SK-N-SH (cell line): Measurements from ENCODE around the gene LRRC49. TPM values are rescaled to one million over a fixed set of nuclear protein-coding genes. Genes with fewer than 3 reads are reported as not detected.

Source experiments
- CTCF ChIA-PET: fragments of 300-600, 350-600 bp; formaldehyde crosslinking; extraction: SDS; loops from one replicate; lab custom pipeline; 2021; lab: Yijun Ruan, JAX
- POLR2A ChIA-PET: fragments of 350-600 bp; sonication (Branson Sonifier 250); formaldehyde crosslinking; extraction: SDS; loops from one replicate; lab custom pipeline; 2020; ENCODE audit warnings: antibody characterized with exemption, inconsistent platforms; lab: Yijun Ruan, JAX
- DNase-seq: peaks from one replicate; pipeline ENCODE4 v3.0.0; 2012
- H2AFZ ChIP-seq: fragments of 200-600 bp; sonication (generic); 2 replicates; pipeline ENCODE4 v1.8.1; 2016; ENCODE audit warnings: antibody characterized with exemption, mild to moderate bottlenecking, low read depth
- H3F3A ChIP-seq: fragments of 200-600 bp; sonication (generic); replicated peaks from 2 replicates; pipeline ENCODE3; 2016; ENCODE audit warnings: antibody characterized with exemption, mild to moderate bottlenecking; ENCODE audit not compliant: insufficient read depth
- H3K27ac ChIP-seq, 2 experiments: fragments of 200-500 bp in 1 of 2; fragments of 200-600 bp in 1 of 2; sonication (Bioruptor generic) in 1 of 2; sonication (generic), shearing (Covaris generic) in 1 of 2; 2 replicates each; pipeline versions ENCODE4 v1.5.1 to v1.6.1; 2014 to 2016; ENCODE audit warnings: low read depth in 2 of 2, inconsistent platforms in 1 of 2, low read length in 1 of 2, mild to moderate bottlenecking in 1 of 2, mixed read lengths in 1 of 2
- H3K27me3 ChIP-seq: fragments of 200-600 bp; sonication (generic), shearing (Covaris generic); 2 replicates; pipeline ENCODE4 v1.6.1; 2016; ENCODE audit warnings: mixed run types; ENCODE audit not compliant: insufficient read depth
- H3K36me3 ChIP-seq, 2 experiments: fragments of 200-500 bp in 1 of 2; fragments of 200-600 bp in 1 of 2; sonication (Bioruptor generic) in 1 of 2; sonication (generic) in 1 of 2; replicated peaks in 1 of 2; 2 replicates each; pipeline versions ENCODE3 to v1.5.1; 2014 to 2016; ENCODE audit warnings: low read length in 1 of 2, mild to moderate bottlenecking in 1 of 2; ENCODE audit not compliant: insufficient read depth in 2 of 2, control insufficient read depth in 1 of 2
- H3K4me1 ChIP-seq, 2 experiments: fragments of 200-500 bp in 1 of 2; fragments of 200-600 bp in 1 of 2; sonication (Bioruptor generic) in 1 of 2; sonication (generic), shearing (Covaris generic) in 1 of 2; 2 replicates each; pipeline versions ENCODE4 v1.5.1 to v1.6.1; 2014 to 2016; ENCODE audit warnings: low read depth in 1 of 2, low read length in 1 of 2, mixed run types in 1 of 2; ENCODE audit not compliant: insufficient read depth in 2 of 2, control insufficient read depth in 1 of 2
- H3K4me2 ChIP-seq: fragments of 200-600 bp; sonication (generic), shearing (Covaris generic); 2 replicates; pipeline ENCODE4 v1.6.1; 2017; ENCODE audit warnings: mixed run types
- H3K4me3 ChIP-seq, 2 experiments: fragments of 200-500 bp in 1 of 2; fragments of 200-600 bp in 1 of 2; sonication (Bioruptor generic) in 1 of 2; sonication (generic), shearing (Covaris generic) in 1 of 2; 2 replicates each; pipeline versions ENCODE4 v1.5.1 to v1.8.1; 2014 to 2016; ENCODE audit warnings: low read depth in 2 of 2, inconsistent platforms in 1 of 2, low read length in 1 of 2, mild to moderate bottlenecking in 1 of 2, mixed read lengths in 1 of 2, moderate library complexity in 1 of 2
- H3K79me2 ChIP-seq: fragments of 200-600 bp; sonication (generic); 2 replicates; pipeline ENCODE4 v1.8.1; 2017; ENCODE audit warnings: mild to moderate bottlenecking; ENCODE audit not compliant: insufficient read depth
- H3K9ac ChIP-seq: fragments of 200-600 bp; sonication (generic); 2 replicates; pipeline ENCODE4 v1.6.1; 2017; ENCODE audit warnings: mixed run types
- H3K9me2 ChIP-seq: fragments of 200-600 bp; sonication (generic); 2 replicates; pipeline ENCODE4 v1.6.1; 2017; ENCODE audit warnings: mixed run types
- H3K9me3 ChIP-seq: fragments of 200-600 bp; sonication (generic); 2 replicates; pipeline ENCODE4 v1.6.1; 2017; ENCODE audit warnings: mixed run types, mild to moderate bottlenecking, moderate library complexity
- H4K20me1 ChIP-seq: fragments of 200-600 bp; sonication (generic); 2 replicates; pipeline ENCODE4 v1.6.1; 2017; ENCODE audit warnings: mild to moderate bottlenecking, mixed run types; ENCODE audit not compliant: insufficient read depth
- CHD2 ChIP-seq: fragments of 150-350 bp; IDR thresholded peaks from 2 replicates; pipeline ENCODE4 v1.6.1; 2018; ENCODE audit warnings: low read length; ENCODE audit not compliant: partially characterized antibody
- ELF1 ChIP-seq: IDR thresholded peaks from 2 replicates; pipeline ENCODE4 v1.4.0; 2012
- FOXM1 ChIP-seq: IDR thresholded peaks from 2 replicates; pipeline ENCODE4 v1.4.0; 2012; ENCODE audit warnings: low read depth, mild to moderate bottlenecking
- GATA2 ChIP-seq: sonication (generic); formaldehyde crosslinking; IDR thresholded peaks from 2 replicates; pipeline ENCODE4 v1.5.0; 2020; ENCODE audit warnings: mild to moderate bottlenecking, missing genetic modification reagents
- JUND ChIP-seq: IDR thresholded peaks from 2 replicates; pipeline ENCODE4 v1.4.0; 2012
- MXI1 ChIP-seq: IDR thresholded peaks from 2 replicates; pipeline ENCODE4 v1.6.1; 2012; ENCODE audit warnings: mild to moderate bottlenecking, low read depth, low read length, improper control_type of control experiment
- NRF1 ChIP-seq: IDR thresholded peaks from 2 replicates; pipeline ENCODE4 v1.6.1; 2012; ENCODE audit warnings: low read depth, mild to moderate bottlenecking, low read length
- RCOR1 ChIP-seq: fragments of 150-350 bp; IDR thresholded peaks from 2 replicates; pipeline ENCODE4 v1.6.1; 2017; ENCODE audit warnings: antibody characterized with exemption, low read length
- REST ChIP-seq: IDR thresholded peaks from 2 replicates; pipeline ENCODE4 v1.6.1; 2012; ENCODE audit warnings: mild to moderate bottlenecking, low read depth, low read length, moderate library complexity
- SIN3A ChIP-seq: IDR thresholded peaks from 2 replicates; pipeline ENCODE4 v1.6.1; 2012; ENCODE audit warnings: low read depth, mild to moderate bottlenecking, low read length, moderate library complexity, borderline replicate concordance
- TAF1 ChIP-seq: IDR thresholded peaks from 2 replicates; pipeline ENCODE4 v1.6.1; 2012; ENCODE audit warnings: low read depth, mild to moderate bottlenecking, low read length, moderate library complexity, borderline replicate concordance
- TCF12 ChIP-seq: IDR thresholded peaks from 2 replicates; pipeline ENCODE4 v1.4.0; 2012
- YY1 ChIP-seq: IDR thresholded peaks from 2 replicates; pipeline ENCODE4 v1.4.0; 2012; ENCODE audit warnings: low read depth, mild to moderate bottlenecking
- WGBS: methylation state at CpG from one replicate; pipeline ENCODE4 v1.1.6; 2017; ENCODE audit warnings: low lambda C conversion rate; 5-methylcytosine and 5-hydroxymethylcytosine counted together
- polyA plus RNA-seq, 3 experiments: library from polyadenylated mRNA; depleted of rRNA; stranded (reverse); fragments of >200 nt; gene quantifications; 2 replicates each; pipeline ENCODE4 v1.2.3, GENCODE V29; 2012
- TF ChIP-seq, protein P1 (sequence below): IDR thresholded peaks from 2 replicates; pipeline ENCODE4 v1.4.0; 2012; ENCODE audit warnings: low read depth
- TF ChIP-seq, protein P2 (sequence below): fragments of 150-350 bp; IDR thresholded peaks from 2 replicates; pipeline ENCODE4 v1.6.1; 2016; ENCODE audit warnings: mild to moderate bottlenecking, low read depth, low read length
- TF ChIP-seq, protein P3 (sequence below): fragments of 200-600 bp; sonication (generic); IDR thresholded peaks from 2 replicates; pipeline ENCODE4 v1.6.1; 2017; ENCODE audit warnings: antibody characterized with exemption, mild to moderate bottlenecking, moderate library complexity

The LRRC49 gene
- polyA plus RNA-seq, 1 of the 3 experiments (the other 2 are of a cell fraction), result 7.2 TPM

DNA sequence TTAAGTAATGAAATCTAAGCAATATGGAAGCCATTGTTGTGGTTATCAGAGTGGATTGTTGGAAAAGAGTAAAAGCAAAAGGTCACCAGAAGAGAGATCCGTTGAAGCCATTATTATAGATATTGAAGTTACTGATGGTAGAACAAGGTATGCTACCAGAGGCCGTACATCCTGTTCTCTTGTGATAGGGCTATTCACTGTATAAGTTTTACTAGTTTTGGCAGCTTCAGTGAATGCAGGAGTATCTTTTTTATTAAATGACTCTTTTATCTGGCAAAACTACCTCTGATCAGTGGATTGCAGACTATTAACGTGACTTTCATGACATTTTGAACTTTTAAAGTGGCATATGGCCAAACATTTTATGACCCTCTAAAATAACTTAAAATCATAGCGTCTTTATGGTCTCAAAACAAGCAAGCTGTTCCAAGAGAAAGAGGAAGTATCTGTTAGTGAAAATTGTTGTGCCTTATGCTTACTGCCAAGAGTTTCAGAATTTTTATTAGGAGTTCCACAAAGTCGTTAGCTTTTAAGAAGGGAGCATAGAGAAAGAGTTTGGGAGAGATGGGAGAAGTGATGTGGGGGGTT, 102.9 kb downstream of the LRRC49 start:
- peaks cover 5 to 44% of the 10 kb centered on the region in 2 experiments for H3K36me3 ChIP-seq
- no peaks in the 10 kb centered on the region for H4K20me1 ChIP-seq
- H3K79me2 ChIP-seq, result no peaks in the 10 kb centered on the region
- POLR2A ChIA-PET, result no interaction called here
- no peak overlapping the region for H3K9ac ChIP-seq
- H3K9me2 ChIP-seq, result no peaks in the 10 kb centered on the region
- H2AFZ ChIP-seq, result no peak overlapping the region
- no peaks in the 10 kb centered on the region for H3K4me1 ChIP-seq
- no peak overlapping the region for H3K4me2 ChIP-seq
- CTCF ChIA-PET, result no interaction called here
- no peak overlapping the region for H3K4me3 ChIP-seq
- H3K9me3 ChIP-seq, result peaks cover 19% of the 10 kb centered on the region; the same call in 1 of the 2 replicates
- H3K27me3 ChIP-seq, result no peaks in the 10 kb centered on the region
- no peak for DNase-seq
- peaks cover 6% of the 10 kb centered on the region for H3F3A ChIP-seq
- no peak for TF ChIP-seq NRF1
- TF ChIP-seq TAF1, result no peak
- no peak for TF ChIP-seq ELF1
- TF ChIP-seq RCOR1, result no peak
- TF ChIP-seq, protein P1, sequence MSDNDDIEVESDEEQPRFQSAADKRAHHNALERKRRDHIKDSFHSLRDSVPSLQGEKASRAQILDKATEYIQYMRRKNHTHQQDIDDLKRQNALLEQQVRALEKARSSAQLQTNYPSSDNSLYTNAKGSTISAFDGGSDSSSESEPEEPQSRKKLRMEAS, result no peak
- no peak for TF ChIP-seq CHD2
- no peak for TF ChIP-seq MXI1
- TF ChIP-seq, protein P2, sequence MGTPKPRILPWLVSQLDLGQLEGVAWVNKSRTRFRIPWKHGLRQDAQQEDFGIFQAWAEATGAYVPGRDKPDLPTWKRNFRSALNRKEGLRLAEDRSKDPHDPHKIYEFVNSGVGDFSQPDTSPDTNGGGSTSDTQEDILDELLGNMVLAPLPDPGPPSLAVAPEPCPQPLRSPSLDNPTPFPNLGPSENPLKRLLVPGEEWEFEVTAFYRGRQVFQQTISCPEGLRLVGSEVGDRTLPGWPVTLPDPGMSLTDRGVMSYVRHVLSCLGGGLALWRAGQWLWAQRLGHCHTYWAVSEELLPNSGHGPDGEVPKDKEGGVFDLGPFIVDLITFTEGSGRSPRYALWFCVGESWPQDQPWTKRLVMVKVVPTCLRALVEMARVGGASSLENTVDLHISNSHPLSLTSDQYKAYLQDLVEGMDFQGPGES, result no peak
- TF ChIP-seq, protein P3, sequence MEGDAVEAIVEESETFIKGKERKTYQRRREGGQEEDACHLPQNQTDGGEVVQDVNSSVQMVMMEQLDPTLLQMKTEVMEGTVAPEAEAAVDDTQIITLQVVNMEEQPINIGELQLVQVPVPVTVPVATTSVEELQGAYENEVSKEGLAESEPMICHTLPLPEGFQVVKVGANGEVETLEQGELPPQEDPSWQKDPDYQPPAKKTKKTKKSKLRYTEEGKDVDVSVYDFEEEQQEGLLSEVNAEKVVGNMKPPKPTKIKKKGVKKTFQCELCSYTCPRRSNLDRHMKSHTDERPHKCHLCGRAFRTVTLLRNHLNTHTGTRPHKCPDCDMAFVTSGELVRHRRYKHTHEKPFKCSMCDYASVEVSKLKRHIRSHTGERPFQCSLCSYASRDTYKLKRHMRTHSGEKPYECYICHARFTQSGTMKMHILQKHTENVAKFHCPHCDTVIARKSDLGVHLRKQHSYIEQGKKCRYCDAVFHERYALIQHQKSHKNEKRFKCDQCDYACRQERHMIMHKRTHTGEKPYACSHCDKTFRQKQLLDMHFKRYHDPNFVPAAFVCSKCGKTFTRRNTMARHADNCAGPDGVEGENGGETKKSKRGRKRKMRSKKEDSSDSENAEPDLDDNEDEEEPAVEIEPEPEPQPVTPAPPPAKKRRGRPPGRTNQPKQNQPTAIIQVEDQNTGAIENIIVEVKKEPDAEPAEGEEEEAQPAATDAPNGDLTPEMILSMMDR, result no peak
- no peak for TF ChIP-seq FOXM1
- no peak for TF ChIP-seq GATA2 (CRISPR knock-in tag)
- no peak for TF ChIP-seq SIN3A
- TF ChIP-seq REST, result no peak
- no peak for TF ChIP-seq YY1
- no peak for TF ChIP-seq JUND
- no peak for TF ChIP-seq TCF12
- no peak overlapping the region for H3K27ac ChIP-seq
- 83% methylated on average over 5 of the region's 5 CpGs for WGBS
